IMR-90 (cell line): Measurements from ENCODE around the gene LRIG1. TPM values are rescaled to one million over a fixed set of nuclear protein-coding genes. Genes with fewer than 3 reads are reported as not detected.
A peak's percentile ranks its signal among the peaks of the same experiment; 100 is the strongest.

ENCODE experiments used
- ATAC-seq: fragments of 200-7000 bp; cut with Tn5 transposase; 2 replicates; pipeline ENCODE4 v1.9.1; 2020; ENCODE audit warnings: low read depth, mild to moderate bottlenecking, moderate library complexity
- BruUV-seq: library from RNA; stranded (reverse); fragments of 400-500 nt; replicated peaks from 2 replicates; lab custom pipeline; 2021; lab: Mats Ljungman, UMichigan
- CTCF ChIA-PET: fragments of 300-600 bp; formaldehyde crosslinking; extraction: SDS; loops from one replicate; lab custom pipeline; 2021; ENCODE audit warnings: antibody characterized with exemption; lab: Yijun Ruan, JAX
- POLR2A ChIA-PET: fragments of 300-600 bp; sonication (Branson Sonifier 250); formaldehyde crosslinking; loops from one replicate; lab custom pipeline; 2022; ENCODE audit warnings: antibody characterized with exemption; ENCODE audit not compliant: unreplicated experiment; lab: Charles Lee
- DNase-seq: peaks from one replicate; pipeline ENCODE4 v3.0.0; 2013
- H2AFZ ChIP-seq: replicated peaks from 2 replicates; pipeline ENCODE3; 2013; ENCODE audit warnings: low read length, mild to moderate bottlenecking; ENCODE audit not compliant: poor library complexity
- H2AK5ac ChIP-seq: 2 replicates; pipeline ENCODE4 v1.6.1; 2013; ENCODE audit warnings: low read depth, low read length, inconsistent platforms
- H2AK9ac ChIP-seq: replicated peaks from 2 replicates; pipeline ENCODE3; 2013; ENCODE audit warnings: mild to moderate bottlenecking, low read depth, low read length, moderate library complexity; ENCODE audit not compliant: poor library complexity
- H2BK120ac ChIP-seq: 2 replicates; pipeline ENCODE4 v1.6.1; 2013; ENCODE audit warnings: low read depth, low read length, inconsistent platforms
- H2BK15ac ChIP-seq: 3 replicates; pipeline ENCODE4 v1.6.1; 2013; ENCODE audit warnings: low read depth, low read length, inconsistent platforms
- H2BK20ac ChIP-seq: 2 replicates; pipeline ENCODE4 v1.6.1; 2013; ENCODE audit warnings: low read depth, mild to moderate bottlenecking, inconsistent platforms, low read length, moderate library complexity
- H2BK5ac ChIP-seq: 2 replicates; pipeline ENCODE4 v1.6.1; 2013; ENCODE audit warnings: mild to moderate bottlenecking, low read depth, low read length, inconsistent platforms; ENCODE audit not compliant: poor library complexity, severe bottlenecking
- H3K14ac ChIP-seq: replicated peaks from 2 replicates; pipeline ENCODE4 v1.6.1; 2013; ENCODE audit warnings: low read depth, low read length, inconsistent platforms
- H3K18ac ChIP-seq: 2 replicates; pipeline ENCODE4 v1.6.1; 2013; ENCODE audit warnings: low read depth, low read length, control low read depth
- H3K23ac ChIP-seq: 2 replicates; pipeline ENCODE4 v1.6.1; 2013; ENCODE audit warnings: low read depth, low read length, inconsistent platforms
- H3K27ac ChIP-seq: 2 replicates; pipeline ENCODE4 v1.5.1; 2013; ENCODE audit warnings: mild to moderate bottlenecking, control low read depth, low read length; ENCODE audit not compliant: insufficient read depth
- H3K27me3 ChIP-seq: 2 replicates; pipeline ENCODE4 v1.6.1; 2013; ENCODE audit warnings: low read length; ENCODE audit not compliant: control insufficient read depth, insufficient read depth
- H3K36me3 ChIP-seq: 2 replicates; pipeline ENCODE4 v1.6.1; 2013; ENCODE audit warnings: low read length, mixed read lengths; ENCODE audit not compliant: control insufficient read depth, insufficient read depth
- H3K4ac ChIP-seq: 2 replicates; pipeline ENCODE4 v1.6.1; 2013; ENCODE audit warnings: low read depth, low read length, inconsistent platforms
- H3K4me1 ChIP-seq: 2 replicates; pipeline ENCODE4 v1.6.1; 2013; ENCODE audit warnings: low read length, mixed read lengths; ENCODE audit not compliant: control insufficient read depth, insufficient read depth
- H3K4me2 ChIP-seq: 2 replicates; pipeline ENCODE4 v1.6.1; 2013; ENCODE audit warnings: low read depth, mild to moderate bottlenecking, control low read depth, low read length, moderate library complexity
- H3K4me3 ChIP-seq: 2 replicates; pipeline ENCODE4 v1.5.1; 2013; ENCODE audit warnings: low read depth, mild to moderate bottlenecking, control low read depth, low read length, moderate library complexity; ENCODE audit not compliant: insufficient read depth
- H3K56ac ChIP-seq: 2 replicates; pipeline ENCODE4 v1.6.1; 2013; ENCODE audit warnings: low read length, inconsistent platforms; ENCODE audit not compliant: insufficient read depth; ENCODE audit errors: extremely low read depth
- H3K79me1 ChIP-seq, 2 experiments: 2 replicates each; pipeline ENCODE4 v1.6.1; 2013; ENCODE audit warnings: low read length in 2 of 2, inconsistent platforms in 1 of 2, low read depth in 1 of 2
- H3K9ac ChIP-seq: 2 replicates; pipeline ENCODE4 v1.6.1; 2013; ENCODE audit warnings: low read depth, low read length, control low read depth
- H3K9me1 ChIP-seq: 2 replicates; pipeline ENCODE4 v1.6.1; 2013; ENCODE audit warnings: low read length, inconsistent platforms; ENCODE audit not compliant: insufficient read depth
- H3K9me3 ChIP-seq: 2 replicates; pipeline ENCODE4 v1.6.1; 2013; ENCODE audit warnings: low read length; ENCODE audit not compliant: control insufficient read depth, insufficient read depth
- H4K20me1 ChIP-seq: 2 replicates; pipeline ENCODE4 v1.6.1; 2013; ENCODE audit warnings: low read length, inconsistent platforms; ENCODE audit not compliant: insufficient read depth
- H4K5ac ChIP-seq: 2 replicates; pipeline ENCODE4 v1.6.1; 2013; ENCODE audit warnings: mild to moderate bottlenecking, low read depth, low read length, control low read depth
- H4K8ac ChIP-seq, 2 experiments: 2 replicates each; pipeline ENCODE4 v1.6.1; 2013; ENCODE audit warnings: low read depth in 2 of 2, low read length in 2 of 2, control low read depth in 1 of 2, inconsistent platforms in 1 of 2
- H4K91ac ChIP-seq: 2 replicates; pipeline ENCODE4 v1.6.1; 2013; ENCODE audit warnings: low read depth, low read length, inconsistent platforms; ENCODE audit not compliant: insufficient read depth
- CEBPB ChIP-seq: IDR thresholded peaks from 2 replicates; pipeline ENCODE4 v1.6.1; 2012; ENCODE audit warnings: low read depth, low read length, improper control_type of control experiment
- CHD1 ChIP-seq: IDR thresholded peaks from 2 replicates; pipeline ENCODE4 v1.6.1; 2012; ENCODE audit warnings: low read depth, low read length, improper control_type of control experiment
- CTCF ChIP-seq: conservative IDR thresholded peaks from 2 replicates; pipeline ENCODE4 v1.5.1; 2012; ENCODE audit warnings: mild to moderate bottlenecking, low read depth, low read length, improper control_type of control experiment
- ELK1 ChIP-seq: fragments of 150-350 bp; IDR thresholded peaks from 2 replicates; pipeline ENCODE4 v1.6.1; 2016; ENCODE audit warnings: low read depth, mild to moderate bottlenecking, low read length, moderate library complexity, borderline replicate concordance
- FOS ChIP-seq: fragments of 150-350 bp; IDR thresholded peaks from 2 replicates; pipeline ENCODE4 v1.6.1; 2016; ENCODE audit warnings: low read depth, low read length
- MAZ ChIP-seq: IDR thresholded peaks from 2 replicates; pipeline ENCODE4 v1.6.1; 2012; ENCODE audit warnings: low read depth, mild to moderate bottlenecking, low read length, improper control_type of control experiment, moderate library complexity, borderline replicate concordance
- MXI1 ChIP-seq: IDR thresholded peaks from 2 replicates; pipeline ENCODE4 v1.6.1; 2012; ENCODE audit warnings: low read depth, mild to moderate bottlenecking, low read length, moderate library complexity, borderline replicate concordance
- NFE2L2 ChIP-seq: fragments of 150-350 bp; IDR thresholded peaks from 2 replicates; pipeline ENCODE4 v1.6.1; 2016; ENCODE audit warnings: low read depth, mild to moderate bottlenecking, low read length
- POLR2A ChIP-seq: IDR thresholded peaks from 2 replicates; pipeline ENCODE4 v1.6.1; 2012; ENCODE audit warnings: mild to moderate bottlenecking, low read depth, low read length
- RAD21 ChIP-seq: IDR thresholded peaks from 2 replicates; pipeline ENCODE4 v1.6.1; 2012; ENCODE audit warnings: low read length, improper control_type of control experiment
- RCOR1 ChIP-seq: IDR thresholded peaks from 2 replicates; pipeline ENCODE4 v1.6.1; 2012; ENCODE audit warnings: mild to moderate bottlenecking, low read length, improper control_type of control experiment; ENCODE audit not compliant: insufficient replicate concordance
- RFX5 ChIP-seq: IDR thresholded peaks from 2 replicates; pipeline ENCODE4 v1.8.0; 2012; ENCODE audit warnings: low read depth, mild to moderate bottlenecking, low read length, moderate library complexity
- SMC3 ChIP-seq: fragments of 150-350 bp; IDR thresholded peaks from 2 replicates; pipeline ENCODE4 v1.6.1; 2016; ENCODE audit warnings: low read depth, mild to moderate bottlenecking, antibody characterized with exemption, low read length, moderate library complexity
- USF2 ChIP-seq: fragments of 150-350 bp; IDR thresholded peaks from 2 replicates; pipeline ENCODE4 v1.6.1; 2017; ENCODE audit warnings: mild to moderate bottlenecking, antibody characterized with exemption, low read length, low read depth
- WGBS, 2 experiments: methylation state at CpG; one replicate each; pipeline versions ENCODE4 v1.1.5 to v1.1.7; 2013; ENCODE audit warnings: missing lambda C conversion rate in 2 of 2; ENCODE audit not compliant: insufficient read length in 1 of 2; ENCODE audit errors: extremely low coverage in 2 of 2; 5-methylcytosine and 5-hydroxymethylcytosine counted together
- dilution Hi-C: fragments of 300-500 bp; cut with HindIII; formaldehyde crosslinking; loops from one replicate; pipeline ENCODE4 v1.14.3; 2018; ENCODE audit warnings: low sequenced_read_pairs; ENCODE audit not compliant: unreplicated experiment
- in situ Hi-C: fragments of 300-500 bp; cut with MboI; formaldehyde crosslinking; loops from 3 replicates; pipeline ENCODE4 v1.14.3; 2019; ENCODE audit warnings: low sequenced_read_pairs, inconsistent platforms, mixed read lengths
- intact Hi-C: fragments of 100-400 bp; cut with micrococcal nuclease; formaldehyde crosslinking; loops from 2 replicates; pipeline ENCODE4 v1.10.0; 2022
- polyA plus RNA-seq, 3 experiments: library from polyadenylated mRNA; depleted of rRNA; stranded (reverse); fragments of >200 nt; gene quantifications; 2 replicates each; pipeline ENCODE4 v1.2.3, GENCODE V29; 2012; ENCODE audit warnings: low replicate concordance in 1 of 3
- total RNA-seq: library from RNA; depleted of rRNA; stranded (reverse); fragments of >200 nt; gene quantifications from 2 replicates; pipeline ENCODE4 v1.2.3, GENCODE V29; 2012

LRIG1 gene
- total and polyA plus RNA-seq, 2 of the 4 experiments (the other 2 are of a cell fraction): 62.8 to 87.8 TPM

GRCh38 chr3:66432767-66433521, 67.9 kb downstream of the LRIG1 start:
- Histone ChIP-seq H3K27me3 (no peaks in the 10 kb centered on the region), H2AFZ (peak overlapping the region; percentile 38), H4K20me1 (0 out of 2 replicates have a peak, but pooled peaks cover 1% of the 10 kb centered on the region), H2AK5ac (peak overlapping the region; percentile 85), H4K91ac (peak overlapping the region; percentile 28; the same call in 1 of the 2 replicates), H2BK20ac (peak overlapping the region; percentile 47), H3K27ac (no peak overlapping the region), H3K4ac (peak overlapping the region; percentile 38), H3K18ac (no peak overlapping the region), H4K8ac (peak overlapping the region in 1 of 2 experiments; percentile 18; a peak in 1 of 4 replicates), H2BK15ac (peak overlapping the region; percentile 71; the same call in 1 of the 3 replicates), H2BK5ac (no peak overlapping the region), H3K9me1 (peaks cover 36% of the 10 kb centered on the region), H3K79me1 (peaks cover 48 to 65% of the 10 kb centered on the region in 2 experiments), H3K36me3 (peaks cover 9% of the 10 kb centered on the region; the same call in 1 of the 2 replicates), H3K4me2 (no peak overlapping the region), H2BK120ac (peak overlapping the region; percentile 32), H3K4me1 (peaks cover 27% of the 10 kb centered on the region), H2AK9ac (peak overlapping the region; percentile 74), H3K14ac (0 out of 2 replicates have a peak overlapping the region, but pooled peaks have one; percentile 51), H3K56ac (no peak overlapping the region), H3K9me3 (no peaks in the 10 kb centered on the region), H3K23ac (no peak overlapping the region), H3K9ac (no peak overlapping the region), H4K5ac (no peak overlapping the region), H3K4me3 (no peak overlapping the region)
- no peak for DNase-seq
- intact Hi-C loops (no loop called here), dilution Hi-C loops (no loop called here), in situ Hi-C loops (no loop called here)
- no TSS peak for BruUV-seq
- POLR2A ChIA-PET: no interaction called here
- no peak; the same call in 1 of the 2 replicates for ATAC-seq
- no CpG with 5 or more reads among the region's 9 CpGs for WGBS, 2 experiments
- CTCF ChIA-PET: interaction anchor here (1.2 kb wide), 1 partner anchor 18 kb away, joined by 3 read pairs; no protein-coding TSS in a partner anchor
- no peak for TF ChIP-seq CEBPB
- TF ChIP-seq CHD1: no peak
- TF ChIP-seq MAZ: no peak
- TF ChIP-seq SMC3: no peak
- TF ChIP-seq RCOR1: no peak
- no peak for TF ChIP-seq RFX5
- no peak for TF ChIP-seq NFE2L2
- TF ChIP-seq RAD21: no peak
- TF ChIP-seq MXI1: no peak
- no peak for TF ChIP-seq CTCF
- TF ChIP-seq ELK1: no peak
- no peak for TF ChIP-seq POLR2A
- TF ChIP-seq FOS: no peak
- TF ChIP-seq USF2: no peak
